Erythroblast (primary cell): ENCODE data around the gene LMNB1.
"Not testable (repeated sequence)": the region's sequence is repeated elsewhere in the genome, so short reads cannot be mapped to it uniquely, and the experiment has no call there.

ENCODE experiments used
- GATA1 ChIP-seq: IDR thresholded peaks from 2 replicates; pipeline ENCODE4 v1.6.1; 2011; ENCODE audit warnings: low read depth, mild to moderate bottlenecking, control low read depth, low read length, moderate library complexity
- POLR2A ChIP-seq: IDR thresholded peaks from 2 replicates; pipeline ENCODE4 v1.6.1; 2011; ENCODE audit warnings: mild to moderate bottlenecking, low read length

DNA sequence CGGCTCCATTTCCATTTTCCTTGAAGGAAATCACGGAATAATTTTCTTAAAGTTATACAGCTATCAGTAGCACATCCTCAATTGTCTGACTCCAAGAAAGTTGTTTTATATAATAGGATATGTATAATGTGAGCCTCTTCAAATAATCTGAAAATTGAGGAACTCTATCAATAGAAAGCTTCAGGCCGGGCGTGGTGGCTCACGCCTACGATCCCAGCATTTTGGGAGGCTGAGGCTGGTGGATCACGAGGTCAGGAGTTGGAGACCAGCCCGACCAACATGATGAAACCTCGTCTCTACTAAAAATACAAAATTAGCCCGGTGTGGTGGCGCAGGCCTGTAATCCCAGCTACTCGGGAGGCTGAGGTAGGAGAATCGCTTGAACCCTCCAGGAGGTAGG is 3.4 kb upstream of the LMNB1 start:
- TF ChIP-seq POLR2A, GATA1: not testable (repeated sequence)
